Gastrocnemius medialis (tissue), 4 donors: ENCODE measurements around the gene MGST2. TPM values are rescaled to one million over a fixed set of nuclear protein-coding genes. Genes with fewer than 3 reads are reported as not detected.
A peak's percentile ranks its signal among the peaks of the same experiment; 100 is the strongest.

ENCODE experiments used
- ATAC-seq, 2 donors: fragments of 150-250 bp; one replicate each; pipeline ENCODE4 v1.9.1; 2016
- DNase-seq, 2 donors: peaks; one replicate each; pipeline ENCODE4 v3.0.0-alpha.2; 2019
- H3K27ac ChIP-seq, 4 donors: fragments of 200-600 bp; sonication (generic); 1 replicate in 1 of 4; 2 replicates in 3 of 4; pipeline ENCODE4 v1.5.1; 2016 to 2018; ENCODE audit warnings: mild to moderate bottlenecking in 2 of 4, moderate library complexity in 1 of 4
- H3K27me3 ChIP-seq, 3 donors: fragments of 200-600 bp; sonication (generic) in 2 of 3; 1 replicate in 1 of 3; 2 replicates in 2 of 3; pipeline versions ENCODE4 v1.5.1 to v1.6.0; 2016 to 2019; ENCODE audit warnings: mild to moderate bottlenecking in 1 of 3, moderate library complexity in 1 of 3
- H3K36me3 ChIP-seq, 2 donors: fragments of 200-600 bp; sonication (generic) in 1 of 2; one replicate each; pipeline ENCODE4 v1.5.1; 2017 to 2018
- H3K4me1 ChIP-seq, 2 donors: fragments of 200-600 bp; sonication (generic) in 1 of 2; one replicate each; pipeline ENCODE4 v1.5.1; 2016 to 2017; ENCODE audit warnings: mild to moderate bottlenecking in 2 of 2
- H3K4me3 ChIP-seq, 4 donors: fragments of 200-600 bp; sonication (generic) in 3 of 4; 1 replicate in 1 of 4; 2 replicates in 3 of 4; pipeline ENCODE4 v1.5.1; 2016 to 2019; ENCODE audit warnings: mild to moderate bottlenecking in 2 of 4
- H3K9me3 ChIP-seq, 3 donors: fragments of 200-600 bp; sonication (generic) in 2 of 3; 1 replicate in 1 of 3; 2 replicates in 2 of 3; pipeline ENCODE4 v1.5.1; 2016 to 2019
- POLR2A ChIP-seq, 2 donors: fragments of 450-650 bp; IDR thresholded peaks; one replicate each; pipeline ENCODE4 v1.6.1; 2017; ENCODE audit warnings: antibody characterized with exemption in 2 of 2, mild to moderate bottlenecking in 2 of 2, moderate library complexity in 2 of 2
- in situ Hi-C, 4 donors: fragments of 200-750 bp; cut with MboI; loops; one replicate each; pipeline versions ENCODE4 v1.15.0 to v1.8.0; 2017; ENCODE audit warnings: low sequenced_read_pairs in 4 of 4
- intact Hi-C: fragments of 100-400 bp; cut with DNase I; formaldehyde crosslinking; loops from one replicate; pipeline ENCODE4 v1.15.1; 2023; ENCODE audit warnings: low total_unique reads
- total RNA-seq, 4 donors: library from RNA; depleted of rRNA; stranded (reverse); fragments of >200 nt; gene quantifications; one replicate each; pipeline versions ENCODE4 v1.1.0 to v1.2.3, GENCODE V29; 2016
- TF ChIP-seq, protein P1 (sequence below), 5 experiments: fragments of 450-650 bp in 3 of 5; fragments of 200-600 bp in 2 of 5; sonication (generic) in 2 of 5; IDR thresholded peaks in 4 of 5; conservative IDR thresholded peaks in 1 of 5; 1 replicate in 4 of 5; 2 replicates in 1 of 5; pipeline ENCODE4 v1.5.1; 2016 to 2019; ENCODE audit warnings: antibody characterized with exemption in 5 of 5, mild to moderate bottlenecking in 3 of 5, moderate library complexity in 3 of 5

Gene MGST2
- total RNA-seq, 4 donors from 2014 or later, result 17.3 to 38.6 (median 30.9) TPM

DNA sequence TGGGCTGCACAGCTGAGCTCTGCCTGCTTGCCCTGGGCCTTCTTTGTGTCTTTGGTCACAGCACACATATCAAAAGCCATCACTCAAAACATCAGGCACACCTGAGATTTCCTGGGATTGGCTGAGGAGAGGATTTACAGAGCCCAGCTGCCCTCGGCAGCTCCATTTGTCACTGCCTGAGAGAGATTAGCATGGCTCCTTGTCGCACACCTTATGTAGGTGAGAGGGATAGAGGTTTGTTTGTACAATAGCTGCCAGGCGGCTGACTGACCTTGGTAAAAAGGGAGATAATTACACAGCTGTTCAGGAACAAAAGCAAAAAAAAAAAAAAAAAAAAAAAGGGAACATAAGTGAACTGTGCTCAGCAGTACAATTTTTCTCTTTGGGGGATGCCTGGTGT is 63.2 kb downstream of the MGST2 start:
- no peaks in the 10 kb centered on the region for H3K9me3 ChIP-seq
- peaks cover 1 to 6% of the 10 kb centered on the region in 2 donors for H3K4me1 ChIP-seq
- no peak overlapping the region for H3K27ac ChIP-seq
- DNase-seq (no peak), ATAC-seq (no peak)
- TF ChIP-seq, protein P1, sequence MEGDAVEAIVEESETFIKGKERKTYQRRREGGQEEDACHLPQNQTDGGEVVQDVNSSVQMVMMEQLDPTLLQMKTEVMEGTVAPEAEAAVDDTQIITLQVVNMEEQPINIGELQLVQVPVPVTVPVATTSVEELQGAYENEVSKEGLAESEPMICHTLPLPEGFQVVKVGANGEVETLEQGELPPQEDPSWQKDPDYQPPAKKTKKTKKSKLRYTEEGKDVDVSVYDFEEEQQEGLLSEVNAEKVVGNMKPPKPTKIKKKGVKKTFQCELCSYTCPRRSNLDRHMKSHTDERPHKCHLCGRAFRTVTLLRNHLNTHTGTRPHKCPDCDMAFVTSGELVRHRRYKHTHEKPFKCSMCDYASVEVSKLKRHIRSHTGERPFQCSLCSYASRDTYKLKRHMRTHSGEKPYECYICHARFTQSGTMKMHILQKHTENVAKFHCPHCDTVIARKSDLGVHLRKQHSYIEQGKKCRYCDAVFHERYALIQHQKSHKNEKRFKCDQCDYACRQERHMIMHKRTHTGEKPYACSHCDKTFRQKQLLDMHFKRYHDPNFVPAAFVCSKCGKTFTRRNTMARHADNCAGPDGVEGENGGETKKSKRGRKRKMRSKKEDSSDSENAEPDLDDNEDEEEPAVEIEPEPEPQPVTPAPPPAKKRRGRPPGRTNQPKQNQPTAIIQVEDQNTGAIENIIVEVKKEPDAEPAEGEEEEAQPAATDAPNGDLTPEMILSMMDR (IDR thresholded peaks at IDR 0.05 in 4 of 5, conservative IDR thresholded peaks at IDR 0.05 in 1 of 5), result no peak
- TF ChIP-seq POLR2A (IDR thresholded peaks at IDR 0.05), result no peak
- in situ Hi-C loops (loop anchor here in 2 of 4 donors (25.0 kb wide), 2 partner anchors 433 to 633 kb away; partner anchors contain the start of genes MAML3 (in 1 of the 2) and SCOC (in 1 of the 2)), intact Hi-C loops (no loop called here)
- H3K4me3 ChIP-seq, result no peak overlapping the region
- no peaks in the 10 kb centered on the region for H3K36me3 ChIP-seq
- H3K27me3 ChIP-seq, result no peaks in the 10 kb centered on the region

DNA sequence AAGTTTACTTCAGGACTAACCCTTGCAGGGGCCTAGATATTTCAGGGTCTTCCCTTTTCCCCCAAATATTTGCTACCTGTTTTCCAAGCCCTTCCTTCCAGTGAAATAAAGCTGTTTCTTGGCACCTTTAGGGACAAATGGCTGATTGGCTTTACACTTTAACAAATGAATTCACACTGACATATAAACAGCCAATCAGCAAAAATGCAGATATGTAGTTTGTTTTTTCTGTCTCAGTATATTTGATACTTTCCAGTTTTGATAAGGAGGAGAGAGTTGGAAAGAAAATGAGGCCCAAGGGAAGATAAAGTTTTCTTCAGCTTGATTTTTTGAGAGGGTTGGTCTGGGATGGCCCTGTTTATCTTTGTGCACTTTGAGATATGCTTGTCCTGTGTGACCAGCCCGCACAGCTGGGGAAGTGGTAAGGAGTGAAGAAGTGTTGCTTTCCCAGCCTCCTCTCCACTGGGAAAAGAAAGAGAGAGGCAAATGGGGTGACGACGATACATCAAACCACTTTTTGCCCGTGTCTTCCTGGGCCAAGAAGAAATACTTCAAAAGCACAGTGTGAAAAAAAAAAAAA is 67.5 kb downstream of the MGST2 start:
- ATAC-seq, result no peak
- H3K4me3 ChIP-seq, result no peak overlapping the region
- in situ Hi-C loops, result loop anchor here (5.0 to 25.0 kb wide), 7 partner anchors 68 to 629 kb away; partner anchors contain the start of genes MAML3 (in 3 of the 4), MGST2 (in 1 of the 4) and SCOC (in 1 of the 4)
- H3K4me1 ChIP-seq, result peaks cover 8 to 15% of the 10 kb centered on the region in 2 donors
- no peak overlapping the region for H3K27ac ChIP-seq
- no peak for DNase-seq
- intact Hi-C loops, result loop anchor here (5.0 kb wide), 2 partner anchors 34 to 639 kb away; partner anchors contain the start of gene SCOC
- H3K36me3 ChIP-seq, result no peaks in the 10 kb centered on the region
- H3K27me3 ChIP-seq, result no peaks in the 10 kb centered on the region
- H3K9me3 ChIP-seq, result no peaks in the 10 kb centered on the region
- TF ChIP-seq, protein P1 (IDR thresholded peaks at IDR 0.05 in 4 of 5, conservative IDR thresholded peaks at IDR 0.05 in 1 of 5), result no peak
- TF ChIP-seq POLR2A (IDR thresholded peaks at IDR 0.05), result no peak

DNA sequence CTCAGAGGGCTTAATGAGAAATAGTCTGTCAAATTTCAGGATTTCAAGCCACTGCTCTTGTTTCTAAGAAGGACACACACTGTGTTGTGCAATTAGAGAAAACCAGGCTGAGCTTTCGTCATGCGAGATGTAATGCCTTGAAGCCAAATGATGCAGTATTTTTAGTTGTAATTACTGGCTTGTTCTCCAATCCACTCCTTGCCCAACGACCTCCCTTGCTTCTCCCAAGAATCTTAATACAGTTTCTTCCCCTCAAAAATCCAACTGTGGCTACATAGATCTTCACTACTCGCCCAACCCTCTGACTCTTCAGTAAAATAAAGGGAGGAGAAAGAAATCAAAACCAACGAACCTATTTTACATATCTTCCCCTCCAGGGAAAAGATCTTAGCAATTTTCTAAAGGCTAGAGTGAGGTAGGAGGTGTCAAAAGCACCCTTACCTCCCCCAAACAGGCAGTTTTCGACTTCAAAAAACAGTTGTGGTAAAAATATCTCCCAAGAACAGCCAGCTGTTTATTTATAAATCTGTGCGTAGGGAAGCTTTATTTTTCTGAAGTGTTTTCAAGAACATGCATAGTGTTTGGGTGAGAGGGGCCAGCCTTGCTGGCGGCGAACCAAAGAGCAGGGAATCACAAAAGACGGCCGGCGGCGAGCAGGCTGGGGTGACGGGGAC is 68.7 kb downstream of the MGST2 start:
- in situ Hi-C loops, result loop anchor here (5.0 to 25.0 kb wide), 7 partner anchors 70 to 628 kb away; partner anchors contain the start of genes MAML3 (in 3 of the 4), MGST2 (in 1 of the 4) and SCOC (in 1 of the 4)
- H3K27ac ChIP-seq, result peak overlapping the region; percentile 70 to 85 (median 74)

DNA sequence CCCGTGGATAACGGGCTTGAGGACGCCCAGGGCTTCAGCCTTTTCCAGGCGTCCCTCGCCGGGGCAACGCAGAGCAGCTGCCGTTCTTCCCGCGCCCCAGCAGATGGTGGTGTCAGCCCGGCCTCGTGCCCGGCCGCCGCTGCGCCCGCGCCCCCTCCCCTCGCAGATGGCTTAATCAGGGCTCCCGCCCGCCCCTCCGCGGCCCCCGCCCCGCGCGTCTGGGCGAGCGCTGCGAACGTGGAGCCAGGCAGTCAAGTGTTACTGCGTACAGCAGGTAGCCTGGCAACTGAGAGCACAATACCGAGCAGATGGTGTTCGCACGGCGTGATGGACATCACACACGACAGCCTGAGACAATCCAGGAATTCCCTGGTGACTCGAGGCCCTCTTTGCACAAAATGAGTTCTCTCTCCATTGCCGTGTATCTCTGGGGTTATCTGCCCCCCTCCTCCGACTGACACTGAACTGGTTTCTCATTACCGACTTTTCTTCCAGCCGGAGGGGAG is 69.3 kb downstream of the MGST2 start:
- ATAC-seq (peak; percentile 84 to 86), DNase-seq (peak; percentile 69 to 79)
- TF ChIP-seq, protein P1 (IDR thresholded peaks at IDR 0.05 in 4 of 5, conservative IDR thresholded peaks at IDR 0.05 in 1 of 5), result peak; percentile 71 to 94 (median 86)
- no peak for TF ChIP-seq POLR2A (IDR thresholded peaks at IDR 0.05)
- Histone ChIP-seq H3K4me3 (peak overlapping the region; percentile 56 to 70 (median 64)), H3K27ac (peak overlapping the region; percentile 70 to 85 (median 74)), H3K36me3 (no peaks in the 10 kb centered on the region), H3K9me3 (no peaks in the 10 kb centered on the region), H3K27me3 (no peaks in the 10 kb centered on the region), H3K4me1 (peaks cover 23 to 27% of the 10 kb centered on the region in 2 donors)
- intact Hi-C loops (loop anchor here (1.0 to 5.0 kb wide), 12 partner anchors 32 to 637 kb away; partner anchors contain the start of genes MGST2 and SCOC), in situ Hi-C loops (loop anchor here (5.0 to 25.0 kb wide), 7 partner anchors 70 to 627 kb away; partner anchors contain the start of genes MAML3 (in 3 of the 4), MGST2 (in 1 of the 4) and SCOC (in 1 of the 4))

More for the DNA sequence above, 68.7 kb downstream of the MGST2 start:
- intact Hi-C loops, result loop anchor here (1.0 to 5.0 kb wide), 8 partner anchors 33 to 638 kb away; partner anchors contain the start of gene SCOC
- H3K9me3 ChIP-seq, result no peaks in the 10 kb centered on the region
- TF ChIP-seq POLR2A (IDR thresholded peaks at IDR 0.05), result peak in 1 of 2 donors; percentile 14
- TF ChIP-seq, protein P1 (IDR thresholded peaks at IDR 0.05 in 4 of 5, conservative IDR thresholded peaks at IDR 0.05 in 1 of 5), result no peak
- no peaks in the 10 kb centered on the region for H3K27me3 ChIP-seq
- H3K36me3 ChIP-seq, result no peaks in the 10 kb centered on the region
- DNase-seq (peak; percentile 43 to 46), ATAC-seq (peak; percentile 70 to 71)
- peaks cover 17 to 21% of the 10 kb centered on the region in 2 donors for H3K4me1 ChIP-seq
- peak overlapping the region; percentile 56 to 70 (median 64) for H3K4me3 ChIP-seq
